Measurements from ENCODE around the gene GPR55.

GPR55 gene

DNA sequence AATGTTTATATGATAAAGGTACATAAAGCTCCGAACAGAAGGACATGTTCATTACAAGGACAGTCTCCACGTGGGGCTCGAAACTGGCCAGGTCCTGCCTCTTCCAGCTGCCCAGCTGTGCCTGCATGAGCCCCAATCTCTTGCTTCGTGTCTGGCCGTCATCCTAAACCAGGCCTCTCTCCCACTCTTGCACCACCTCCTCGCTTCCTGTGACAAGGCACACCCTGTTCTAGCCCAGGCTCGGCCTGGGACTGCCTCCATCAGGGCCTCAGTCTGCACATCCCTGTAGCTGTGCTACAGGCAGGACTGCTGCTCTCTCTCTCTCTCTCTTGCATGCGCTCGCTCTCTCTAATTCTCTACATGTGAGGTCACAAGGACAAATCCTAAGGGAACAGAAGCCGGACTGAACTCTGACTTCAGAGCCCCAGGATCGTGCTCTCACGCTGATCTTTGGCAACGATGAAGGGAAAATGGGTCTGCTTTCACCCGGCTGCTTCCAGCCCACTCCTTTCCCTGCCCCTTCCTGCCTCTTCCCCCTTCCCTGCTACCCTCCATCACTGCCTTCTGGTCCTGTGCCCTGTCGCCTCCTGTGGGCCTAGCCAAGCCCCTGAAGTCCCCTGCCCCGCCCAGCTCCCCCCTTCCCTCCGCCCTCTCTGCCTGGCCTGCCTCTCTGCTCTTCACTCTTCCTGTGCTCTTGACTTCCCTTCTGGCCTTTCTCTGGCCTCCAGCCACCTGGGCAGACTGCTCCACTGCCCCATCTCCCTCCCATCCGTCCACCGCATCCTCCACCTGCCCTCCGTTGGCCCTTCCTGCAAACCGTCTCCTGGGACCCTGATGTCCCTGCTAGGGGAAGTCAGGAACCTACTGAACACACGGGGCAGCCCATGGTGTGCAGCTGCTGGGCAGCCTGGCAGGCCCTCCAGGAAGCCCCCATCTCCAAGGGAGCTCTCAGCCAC is 7.8 kb upstream of the GPR55 start:
- no peak overlapping the region for H3K27ac ChIP-seq
- TF ChIP-seq, protein P1, sequence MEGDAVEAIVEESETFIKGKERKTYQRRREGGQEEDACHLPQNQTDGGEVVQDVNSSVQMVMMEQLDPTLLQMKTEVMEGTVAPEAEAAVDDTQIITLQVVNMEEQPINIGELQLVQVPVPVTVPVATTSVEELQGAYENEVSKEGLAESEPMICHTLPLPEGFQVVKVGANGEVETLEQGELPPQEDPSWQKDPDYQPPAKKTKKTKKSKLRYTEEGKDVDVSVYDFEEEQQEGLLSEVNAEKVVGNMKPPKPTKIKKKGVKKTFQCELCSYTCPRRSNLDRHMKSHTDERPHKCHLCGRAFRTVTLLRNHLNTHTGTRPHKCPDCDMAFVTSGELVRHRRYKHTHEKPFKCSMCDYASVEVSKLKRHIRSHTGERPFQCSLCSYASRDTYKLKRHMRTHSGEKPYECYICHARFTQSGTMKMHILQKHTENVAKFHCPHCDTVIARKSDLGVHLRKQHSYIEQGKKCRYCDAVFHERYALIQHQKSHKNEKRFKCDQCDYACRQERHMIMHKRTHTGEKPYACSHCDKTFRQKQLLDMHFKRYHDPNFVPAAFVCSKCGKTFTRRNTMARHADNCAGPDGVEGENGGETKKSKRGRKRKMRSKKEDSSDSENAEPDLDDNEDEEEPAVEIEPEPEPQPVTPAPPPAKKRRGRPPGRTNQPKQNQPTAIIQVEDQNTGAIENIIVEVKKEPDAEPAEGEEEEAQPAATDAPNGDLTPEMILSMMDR (conservative IDR thresholded peaks at IDR 0.05), result no peak
- no peak for TF ChIP-seq ZFX (IDR thresholded peaks at IDR 0.05)

DNA sequence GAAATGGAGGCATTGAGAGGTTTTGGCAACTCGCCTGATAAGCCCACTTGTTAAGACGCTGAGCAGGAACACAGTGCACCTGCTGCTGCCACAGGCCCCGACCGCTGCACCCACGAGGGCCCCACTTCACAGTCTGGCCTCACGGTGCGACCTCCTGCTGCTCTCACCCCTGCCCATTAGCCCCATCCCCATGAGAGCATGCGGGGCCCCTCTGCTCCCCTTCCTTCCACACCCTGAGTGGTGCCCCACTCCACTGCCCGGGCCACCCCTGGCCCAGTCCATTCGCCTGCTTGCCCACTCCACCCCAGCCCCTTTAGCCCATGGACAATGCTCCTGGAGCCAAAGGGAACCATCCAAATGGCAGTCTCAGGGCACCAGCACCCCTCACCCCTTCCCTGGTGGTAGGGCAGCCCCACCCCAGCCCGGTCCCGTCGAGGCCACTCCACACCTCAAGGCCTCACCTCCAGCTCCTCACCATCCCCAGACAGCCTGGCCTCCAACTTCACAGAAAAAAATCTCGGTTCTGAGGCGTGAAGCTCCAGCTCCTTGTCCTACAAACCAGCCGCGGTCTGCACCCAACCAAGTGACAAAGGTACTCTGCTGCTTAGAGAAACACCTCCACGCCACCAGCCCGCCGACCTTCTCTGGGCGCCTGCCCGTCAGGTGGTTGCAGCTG is 6.7 kb upstream of the GPR55 start:
- H3K27ac ChIP-seq, result no peak overlapping the region
- TF ChIP-seq, protein P1 (conservative IDR thresholded peaks at IDR 0.05), result no peak
- no peak for TF ChIP-seq ZFX (IDR thresholded peaks at IDR 0.05)

DNA sequence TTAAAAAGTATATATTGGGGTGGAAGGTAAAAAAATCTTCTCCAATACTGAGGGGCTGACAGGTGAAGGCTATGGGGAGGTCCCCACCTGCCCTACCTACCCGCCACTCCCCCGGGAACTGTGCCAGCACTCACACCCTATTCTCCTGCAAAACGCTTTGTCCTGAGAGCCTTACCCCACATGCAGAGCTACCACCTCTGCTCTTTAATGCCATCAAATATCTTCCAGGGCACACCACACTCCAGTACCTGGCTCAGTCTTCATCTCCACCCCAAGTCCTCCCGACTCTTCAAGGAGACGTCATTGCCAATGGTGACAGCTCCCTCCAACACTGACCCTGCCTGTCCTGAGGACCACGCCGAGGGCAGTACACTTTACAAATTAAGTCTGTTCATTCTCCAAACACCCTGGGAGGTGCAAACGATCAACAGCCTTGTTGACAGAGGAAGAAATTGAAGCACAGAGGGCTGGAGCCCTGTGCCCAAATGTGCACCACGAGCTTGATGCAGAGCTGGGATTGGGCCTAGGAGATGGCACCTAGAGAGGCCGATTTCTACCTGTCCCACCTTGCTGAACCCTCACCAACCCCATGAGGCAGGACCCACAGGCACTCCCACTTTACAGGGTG is 6.0 kb upstream of the GPR55 start:
- no peak for TF ChIP-seq ZFX (IDR thresholded peaks at IDR 0.05)
- TF ChIP-seq, protein P1 (conservative IDR thresholded peaks at IDR 0.05), result no peak
- no peak overlapping the region for H3K27ac ChIP-seq

DNA sequence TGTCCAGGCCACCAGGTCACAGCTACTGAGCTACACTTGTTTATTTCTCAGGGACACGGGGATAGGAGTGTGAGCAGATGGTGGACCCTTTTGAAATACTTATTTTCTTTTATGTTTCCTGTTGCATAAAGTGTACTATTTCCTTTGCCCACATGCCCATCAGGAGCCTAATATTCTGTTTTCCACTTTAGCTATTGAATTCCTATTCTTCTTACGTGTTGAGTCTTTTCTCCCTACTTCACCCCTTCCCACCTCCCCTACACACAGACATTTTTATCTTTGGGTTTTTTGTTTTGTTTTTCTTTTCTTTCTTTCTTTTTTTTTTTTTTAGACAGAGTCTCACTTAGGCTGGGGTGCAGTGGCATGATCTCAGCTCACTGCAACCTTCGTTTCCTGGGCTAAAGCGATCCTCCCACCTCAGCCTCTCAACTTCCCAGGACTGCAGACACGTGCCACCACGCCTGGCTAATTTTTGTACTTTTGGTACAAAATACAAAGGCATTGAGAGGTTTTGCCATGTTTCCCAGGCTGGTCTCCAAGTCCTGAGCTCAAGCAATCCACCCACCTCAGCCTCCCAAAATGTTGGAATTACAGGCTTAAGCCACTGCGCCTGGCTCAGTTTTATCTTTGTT is 5.2 kb upstream of the GPR55 start:
- H3K27ac ChIP-seq, result no peak overlapping the region
- TF ChIP-seq, protein P1 (conservative IDR thresholded peaks at IDR 0.05), result no peak
- TF ChIP-seq ZFX (IDR thresholded peaks at IDR 0.05), result no peak

DNA sequence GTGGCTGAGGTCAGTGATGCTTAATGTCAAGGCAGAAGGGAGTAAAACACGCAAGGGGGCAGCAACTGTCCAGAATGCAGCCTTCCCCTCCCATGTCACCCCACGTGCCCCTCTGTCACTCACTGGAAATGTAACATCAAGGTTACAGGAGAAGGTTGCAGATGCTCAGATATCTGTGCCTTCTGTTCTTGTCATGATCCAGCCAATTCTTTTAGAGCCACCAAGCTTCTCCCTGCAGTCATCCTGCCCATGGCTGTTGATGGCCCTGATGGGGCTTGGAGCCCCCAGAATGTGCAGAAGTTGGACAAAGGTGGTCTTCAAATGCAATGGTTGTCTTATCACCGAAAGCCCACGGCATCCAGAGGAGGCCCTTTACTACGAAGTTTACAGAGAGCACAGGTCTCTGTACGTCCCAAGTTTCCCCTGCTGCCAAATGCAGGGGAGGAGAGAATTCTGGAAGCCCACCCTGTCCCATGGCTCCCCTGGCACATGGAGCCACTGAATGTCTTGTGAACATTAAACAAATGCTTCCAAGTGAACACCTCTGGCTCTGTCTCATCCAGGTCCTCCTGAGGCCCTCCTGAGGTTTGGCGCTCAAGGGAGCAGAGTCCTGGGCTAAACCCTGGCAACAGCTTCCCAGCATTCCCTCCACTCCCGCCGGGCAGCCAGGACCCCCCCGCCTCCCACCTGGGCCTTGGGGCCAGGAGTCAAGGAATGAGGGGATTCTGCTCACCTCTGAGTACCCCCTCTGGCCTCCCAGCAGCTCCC is 4.5 kb upstream of the GPR55 start:
- H3K27ac ChIP-seq, result no peak overlapping the region
- TF ChIP-seq ZFX (IDR thresholded peaks at IDR 0.05), result no peak
- TF ChIP-seq, protein P1 (conservative IDR thresholded peaks at IDR 0.05), result no peak

DNA sequence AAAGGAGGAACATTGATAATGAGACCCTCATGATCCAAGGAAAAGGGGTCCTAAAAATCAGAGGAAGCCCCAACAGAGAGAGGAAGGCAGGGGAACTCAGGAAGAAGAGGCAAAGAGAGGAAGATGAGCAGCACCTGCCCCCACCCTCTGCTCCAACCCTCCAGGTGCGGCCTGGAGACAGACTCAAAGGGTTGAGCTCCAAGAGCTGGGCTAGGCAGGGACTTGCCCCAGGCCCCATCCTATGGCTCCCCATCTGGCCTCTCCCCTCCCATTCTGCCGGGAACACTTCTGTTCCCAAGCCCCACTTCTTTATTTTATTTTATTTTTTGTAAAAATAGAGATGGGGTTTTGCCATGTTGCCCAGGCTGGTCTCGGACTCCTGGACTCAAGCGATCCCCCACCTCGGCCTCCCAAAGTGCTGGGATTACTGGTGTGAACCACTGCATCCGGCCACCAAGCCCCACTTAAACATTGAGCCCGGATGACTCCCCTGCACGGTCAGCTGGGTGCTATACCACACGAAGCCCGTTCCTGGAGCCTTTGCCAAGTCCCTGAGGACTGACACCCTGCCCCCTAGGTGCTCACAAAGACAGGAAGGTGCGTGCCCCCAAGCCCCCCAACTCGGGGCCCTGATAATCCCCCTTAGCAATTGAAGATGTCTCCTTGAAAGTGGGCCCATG is 3.8 kb upstream of the GPR55 start:
- TF ChIP-seq ZFX (IDR thresholded peaks at IDR 0.05), result no peak
- TF ChIP-seq, protein P1 (conservative IDR thresholded peaks at IDR 0.05), result no peak
- no peak overlapping the region for H3K27ac ChIP-seq

Data from C4-2B (cell line).